Measurements from ENCODE around the gene HSPA5.

GRCh38 chr9:125246261-125246667 lies 5.1 kb upstream of the HSPA5 start:
- TF ChIP-seq FOXM1 (IDR thresholded peaks at IDR 0.05; ENCODE audit: borderline replicate concordance) (no peak), SP1 (IDR thresholded peaks at IDR 0.05) (no peak), ELF4 (IDR thresholded peaks at IDR 0.05) (no peak), SUZ12 (IDR thresholded peaks at IDR 0.05) (no peak), BHLHE40 (IDR thresholded peaks at IDR 0.05; ENCODE audit: borderline replicate concordance) (no peak), FOXA1 (IDR thresholded peaks at IDR 0.05) (no peak), ZNF384 (IDR thresholded peaks at IDR 0.05) (no peak)
